Neural crest cell (in vitro differentiated cells): ENCODE measurements around the gene TMEM154. TPM values are rescaled to one million over a fixed set of nuclear protein-coding genes. Genes with fewer than 3 reads are reported as not detected.

Experiments used
- DNase-seq: peaks from one replicate; pipeline ENCODE4 v3.0.0; 2021; ENCODE audit warnings: low read depth, mixed read lengths, low spot score
- H3K27ac Mint-ChIP-seq: one replicate; pipeline ENCODE4 v1.8.0; 2021; ENCODE audit warnings: mild to moderate bottlenecking, mixed read lengths; ENCODE audit not compliant: unreplicated experiment
- H3K27me3 Mint-ChIP-seq: 2 replicates; pipeline ENCODE4 v1.8.0; 2021; ENCODE audit warnings: low read depth, mild to moderate bottlenecking, mixed read lengths
- H3K36me3 Mint-ChIP-seq: 2 replicates; pipeline ENCODE4 v1.8.0; 2021; ENCODE audit warnings: low read depth, mild to moderate bottlenecking, mixed read lengths
- H3K4me1 Mint-ChIP-seq: 2 replicates; pipeline ENCODE4 v1.8.0; 2021; ENCODE audit warnings: mixed read lengths
- H3K4me3 Mint-ChIP-seq: one replicate; pipeline ENCODE4 v1.8.0; 2021; ENCODE audit warnings: mild to moderate bottlenecking, mixed read lengths
- H3K9me3 Mint-ChIP-seq: 2 replicates; pipeline ENCODE4 v1.8.0; 2021; ENCODE audit warnings: mixed read lengths
- CTCF ChIP-seq: fragments of 200-600 bp; sonication (generic); conservative IDR thresholded peaks from 2 replicates; pipeline ENCODE4 v1.5.0; 2021; ENCODE audit warnings: antibody characterized with exemption, mild to moderate bottlenecking
- total RNA-seq: library from RNA; stranded (reverse); gene quantifications from 2 replicates; pipeline ENCODE4 v1.2.1, GENCODE V29; 2021

The TMEM154 gene
- total RNA-seq, 1 donor from 2014 or later: 0.44 TPM

- Mint-ChIP-seq H3K27me3 (peaks cover 31% of the 10 kb centered on the region), H3K36me3 (no peaks in the 10 kb centered on the region), H3K9me3 (no peaks in the 10 kb centered on the region), H3K4me3 (no peak overlapping the region), H3K27ac (no peak overlapping the region), H3K4me1 (peaks cover 34% of the 10 kb centered on the region)
- TF ChIP-seq CTCF: no peak
- DNase-seq: no peak
Measured at GRCh38 chr4:152680988-152681603, 1.3 kb upstream of the TMEM154 start.

GRCh38 chr4:152678841-152679240 lies 956 bp downstream of the TMEM154 start:
- H3K36me3 Mint-ChIP-seq: no peaks in the 10 kb centered on the region
- peaks cover 34% of the 10 kb centered on the region for H3K4me1 Mint-ChIP-seq
- no peaks in the 10 kb centered on the region for H3K9me3 Mint-ChIP-seq
- TF ChIP-seq CTCF: no peak
- no peak overlapping the region for H3K27ac Mint-ChIP-seq
- DNase-seq: no peak
- H3K27me3 Mint-ChIP-seq: peaks cover 31% of the 10 kb centered on the region
- no peak overlapping the region for H3K4me3 Mint-ChIP-seq

GRCh38 chr4:152677117-152677516 lies 2.7 kb downstream of the TMEM154 start:
- no peak for DNase-seq
- H3K36me3 Mint-ChIP-seq: no peaks in the 10 kb centered on the region
- H3K27me3 Mint-ChIP-seq: peaks cover 31% of the 10 kb centered on the region
- peaks cover 30% of the 10 kb centered on the region for H3K4me1 Mint-ChIP-seq
- H3K4me3 Mint-ChIP-seq: no peak overlapping the region
- no peak for TF ChIP-seq CTCF
- no peak overlapping the region for H3K27ac Mint-ChIP-seq
- no peaks in the 10 kb centered on the region for H3K9me3 Mint-ChIP-seq

GRCh38 chr4:152676052-152676854 lies 3.5 kb downstream of the TMEM154 start:
- Mint-ChIP-seq H3K27me3 (peaks cover 31% of the 10 kb centered on the region), H3K9me3 (no peaks in the 10 kb centered on the region), H3K4me1 (peaks cover 24% of the 10 kb centered on the region), H3K27ac (no peak overlapping the region), H3K4me3 (no peak overlapping the region), H3K36me3 (no peaks in the 10 kb centered on the region)
- no peak for TF ChIP-seq CTCF
- no peak for DNase-seq

- no peak for DNase-seq
- TF ChIP-seq CTCF: no peak
- Mint-ChIP-seq H3K4me1 (peaks cover 9% of the 10 kb centered on the region), H3K36me3 (no peaks in the 10 kb centered on the region), H3K27me3 (peaks cover 18% of the 10 kb centered on the region), H3K4me3 (no peak overlapping the region), H3K9me3 (peaks cover 4% of the 10 kb centered on the region), H3K27ac (no peak overlapping the region)
Measured at GRCh38 chr4:152674359-152674758, 5.4 kb downstream of the TMEM154 start.
